SK-N-SH treated with all-trans-retinoic acid at 6 μM for 48 hours (cell line): ENCODE results near the gene SLC2A13.

Experiments used
- ATAC-seq: fragments of 200-7000 bp; cut with Tn5 transposase; 3 replicates; pipeline ENCODE4 v1.9.1; 2020; ENCODE audit warnings: mild to moderate bottlenecking, moderate library complexity
- CSDC2 ChIP-seq: fragments of 250-450 bp; sonication (Bioruptor Pico); IDR thresholded peaks from 2 replicates; pipeline ENCODE4 v1.5.0; 2020; ENCODE audit warnings: mild to moderate bottlenecking, moderate library complexity
- ESRRG ChIP-seq: fragments of 250-450 bp; sonication (Bioruptor Pico); IDR thresholded peaks from 2 replicates; pipeline ENCODE4 v1.6.1; 2021; ENCODE audit warnings: mild to moderate bottlenecking
- GLIS3 ChIP-seq: fragments of 250-450 bp; sonication (Bioruptor Pico); IDR thresholded peaks from 2 replicates; pipeline ENCODE4 v1.5.0; 2020; ENCODE audit warnings: mild to moderate bottlenecking, moderate library complexity
- ISL1 ChIP-seq: fragments of 250-450 bp; sonication (Bioruptor Pico); IDR thresholded peaks from 2 replicates; pipeline ENCODE4 v2.1.2; 2022; ENCODE audit warnings: mild to moderate bottlenecking, moderate library complexity
- OSR1 ChIP-seq: fragments of 250-450 bp; sonication (Bioruptor Pico); IDR thresholded peaks from 2 replicates; pipeline ENCODE4 v1.8.0; 2022; ENCODE audit warnings: moderate library complexity, mild to moderate bottlenecking, inconsistent platforms
- PPARA ChIP-seq: fragments of 250-450 bp; sonication (Bioruptor Pico); IDR thresholded peaks from 2 replicates; pipeline ENCODE4 v1.5.0; 2020; ENCODE audit warnings: mild to moderate bottlenecking, borderline replicate concordance
- RARB ChIP-seq: fragments of 250-450 bp; sonication (Bioruptor Pico); IDR thresholded peaks from 2 replicates; pipeline ENCODE4 v1.8.0; 2021; ENCODE audit warnings: mild to moderate bottlenecking, moderate library complexity
- SNAI2 ChIP-seq: fragments of 250-450 bp; sonication (Bioruptor Pico); IDR thresholded peaks from 2 replicates; pipeline ENCODE4 v1.5.0; 2020; ENCODE audit warnings: mild to moderate bottlenecking, moderate library complexity
- ZC3H10 ChIP-seq: fragments of 250-450 bp; sonication (Bioruptor Pico); IDR thresholded peaks from 2 replicates; pipeline ENCODE4 v1.5.1; 2021; ENCODE audit warnings: mild to moderate bottlenecking, moderate library complexity
- ZFP30 ChIP-seq: fragments of 450-650 bp; formaldehyde crosslinking; IDR thresholded peaks from 2 replicates; pipeline ENCODE4 v1.5.0; 2022; ENCODE audit warnings: mild to moderate bottlenecking, moderate library complexity
- ZNF565 ChIP-seq: fragments of 450-650 bp; formaldehyde crosslinking; conservative IDR thresholded peaks from 2 replicates; pipeline ENCODE4 v1.5.0; 2020; ENCODE audit warnings: low read depth, mild to moderate bottlenecking, moderate library complexity
- ZNF70 ChIP-seq: fragments of 450-650 bp; formaldehyde crosslinking; IDR thresholded peaks from 2 replicates; pipeline ENCODE4 v1.5.0; 2020; ENCODE audit warnings: mild to moderate bottlenecking, moderate library complexity
- ZNF8 ChIP-seq: fragments of 450-650 bp; formaldehyde crosslinking; IDR thresholded peaks from 2 replicates; pipeline ENCODE4 v1.5.0; 2020; ENCODE audit warnings: mild to moderate bottlenecking, moderate library complexity
- TF ChIP-seq, protein P1 (sequence below): fragments of 250-450 bp; sonication (Bioruptor Pico); IDR thresholded peaks from 2 replicates; pipeline ENCODE4 v1.5.0; 2020; ENCODE audit warnings: mild to moderate bottlenecking, moderate library complexity
- TF ChIP-seq, protein P2 (sequence below): fragments of 250-450 bp; sonication (Bioruptor Pico); IDR thresholded peaks from 2 replicates; pipeline ENCODE4 v1.5.1; 2020; ENCODE audit warnings: low read depth, mild to moderate bottlenecking, moderate library complexity
- TF ChIP-seq, protein P3 (sequence below): fragments of 250-450 bp; sonication (Bioruptor Pico); IDR thresholded peaks from 2 replicates; pipeline ENCODE4 v1.8.0; 2021; ENCODE audit warnings: low read depth, mild to moderate bottlenecking, moderate library complexity, borderline replicate concordance
- TF ChIP-seq, protein P4 (sequence below): fragments of 250-450 bp; sonication (Bioruptor Pico); IDR thresholded peaks from 2 replicates; pipeline ENCODE4 v1.5.1; 2021; ENCODE audit warnings: mild to moderate bottlenecking, moderate library complexity
- TF ChIP-seq, protein P5 (sequence below): fragments of 250-450 bp; sonication (Bioruptor Pico); IDR thresholded peaks from 2 replicates; pipeline ENCODE4 v1.8.0; 2020; ENCODE audit warnings: mild to moderate bottlenecking, moderate library complexity, borderline replicate concordance

SLC2A13 gene

DNA sequence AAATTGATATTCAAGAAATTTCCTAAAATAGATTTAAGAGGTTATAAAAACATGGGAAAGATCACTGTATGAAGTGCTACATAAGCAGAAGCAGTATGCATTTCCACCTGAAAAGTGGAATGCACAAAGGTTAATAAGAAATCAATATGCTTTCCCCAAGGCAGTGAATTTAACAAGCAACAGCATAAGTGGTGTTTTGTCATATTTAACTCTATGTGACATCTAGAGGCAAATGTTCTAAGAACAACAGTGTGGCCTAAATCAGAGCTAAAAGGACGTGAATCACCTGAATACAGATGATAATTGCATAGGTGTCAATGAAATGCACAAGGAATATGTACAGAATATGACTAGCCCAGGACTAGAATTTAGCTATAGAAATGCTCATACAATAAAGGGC, 49.5 kb downstream of the SLC2A13 start:
- no peak for ATAC-seq
- no peak for TF ChIP-seq RARB (CRISPR knock-in tag)
- TF ChIP-seq ZC3H10: no peak
- TF ChIP-seq, protein P1, sequence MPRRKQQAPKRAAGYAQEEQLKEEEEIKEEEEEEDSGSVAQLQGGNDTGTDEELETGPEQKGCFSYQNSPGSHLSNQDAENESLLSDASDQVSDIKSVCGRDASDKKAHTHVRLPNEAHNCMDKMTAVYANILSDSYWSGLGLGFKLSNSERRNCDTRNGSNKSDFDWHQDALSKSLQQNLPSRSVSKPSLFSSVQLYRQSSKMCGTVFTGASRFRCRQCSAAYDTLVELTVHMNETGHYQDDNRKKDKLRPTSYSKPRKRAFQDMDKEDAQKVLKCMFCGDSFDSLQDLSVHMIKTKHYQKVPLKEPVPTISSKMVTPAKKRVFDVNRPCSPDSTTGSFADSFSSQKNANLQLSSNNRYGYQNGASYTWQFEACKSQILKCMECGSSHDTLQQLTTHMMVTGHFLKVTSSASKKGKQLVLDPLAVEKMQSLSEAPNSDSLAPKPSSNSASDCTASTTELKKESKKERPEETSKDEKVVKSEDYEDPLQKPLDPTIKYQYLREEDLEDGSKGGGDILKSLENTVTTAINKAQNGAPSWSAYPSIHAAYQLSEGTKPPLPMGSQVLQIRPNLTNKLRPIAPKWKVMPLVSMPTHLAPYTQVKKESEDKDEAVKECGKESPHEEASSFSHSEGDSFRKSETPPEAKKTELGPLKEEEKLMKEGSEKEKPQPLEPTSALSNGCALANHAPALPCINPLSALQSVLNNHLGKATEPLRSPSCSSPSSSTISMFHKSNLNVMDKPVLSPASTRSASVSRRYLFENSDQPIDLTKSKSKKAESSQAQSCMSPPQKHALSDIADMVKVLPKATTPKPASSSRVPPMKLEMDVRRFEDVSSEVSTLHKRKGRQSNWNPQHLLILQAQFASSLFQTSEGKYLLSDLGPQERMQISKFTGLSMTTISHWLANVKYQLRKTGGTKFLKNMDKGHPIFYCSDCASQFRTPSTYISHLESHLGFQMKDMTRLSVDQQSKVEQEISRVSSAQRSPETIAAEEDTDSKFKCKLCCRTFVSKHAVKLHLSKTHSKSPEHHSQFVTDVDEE (CRISPR knock-in tag): no peak
- no peak for TF ChIP-seq ZNF565

DNA sequence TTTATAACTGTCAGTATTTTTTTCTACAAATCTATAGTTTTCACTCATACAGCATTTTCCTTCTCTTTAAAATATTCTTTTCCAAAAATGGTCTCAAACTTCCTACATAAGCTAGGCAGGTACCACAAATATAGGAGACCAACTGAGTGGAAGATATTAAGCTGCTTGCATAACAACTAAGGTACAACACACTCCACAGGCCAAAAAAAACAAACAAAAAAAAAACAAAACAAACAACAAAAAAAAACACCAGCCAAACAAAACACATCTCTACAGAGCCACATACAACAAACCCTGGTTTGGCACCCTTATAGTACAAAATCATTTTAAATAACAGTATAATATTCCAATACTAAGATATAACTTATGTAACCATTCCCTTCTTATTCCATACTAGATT, 50.1 kb downstream of the SLC2A13 start:
- TF ChIP-seq, protein P2, sequence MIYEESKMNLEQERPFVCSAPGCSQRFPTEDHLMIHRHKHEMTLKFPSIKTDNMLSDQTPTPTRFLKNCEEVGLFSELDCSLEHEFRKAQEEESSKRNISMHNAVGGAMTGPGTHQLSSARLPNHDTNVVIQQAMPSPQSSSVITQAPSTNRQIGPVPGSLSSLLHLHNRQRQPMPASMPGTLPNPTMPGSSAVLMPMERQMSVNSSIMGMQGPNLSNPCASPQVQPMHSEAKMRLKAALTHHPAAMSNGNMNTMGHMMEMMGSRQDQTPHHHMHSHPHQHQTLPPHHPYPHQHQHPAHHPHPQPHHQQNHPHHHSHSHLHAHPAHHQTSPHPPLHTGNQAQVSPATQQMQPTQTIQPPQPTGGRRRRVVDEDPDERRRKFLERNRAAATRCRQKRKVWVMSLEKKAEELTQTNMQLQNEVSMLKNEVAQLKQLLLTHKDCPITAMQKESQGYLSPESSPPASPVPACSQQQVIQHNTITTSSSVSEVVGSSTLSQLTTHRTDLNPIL: no peak
- no peak for TF ChIP-seq GLIS3 (CRISPR knock-in tag)
- no peak for TF ChIP-seq ZNF70
- TF ChIP-seq SNAI2: no peak
- TF ChIP-seq, protein P3, sequence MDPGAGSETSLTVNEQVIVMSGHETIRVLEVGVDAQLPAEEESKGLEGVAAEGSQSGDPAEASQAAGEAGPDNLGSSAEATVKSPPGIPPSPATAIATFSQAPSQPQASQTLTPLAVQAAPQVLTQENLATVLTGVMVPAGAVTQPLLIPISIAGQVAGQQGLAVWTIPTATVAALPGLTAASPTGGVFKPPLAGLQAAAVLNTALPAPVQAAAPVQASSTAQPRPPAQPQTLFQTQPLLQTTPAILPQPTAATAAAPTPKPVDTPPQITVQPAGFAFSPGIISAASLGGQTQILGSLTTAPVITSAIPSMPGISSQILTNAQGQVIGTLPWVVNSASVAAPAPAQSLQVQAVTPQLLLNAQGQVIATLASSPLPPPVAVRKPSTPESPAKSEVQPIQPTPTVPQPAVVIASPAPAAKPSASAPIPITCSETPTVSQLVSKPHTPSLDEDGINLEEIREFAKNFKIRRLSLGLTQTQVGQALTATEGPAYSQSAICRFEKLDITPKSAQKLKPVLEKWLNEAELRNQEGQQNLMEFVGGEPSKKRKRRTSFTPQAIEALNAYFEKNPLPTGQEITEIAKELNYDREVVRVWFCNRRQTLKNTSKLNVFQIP: no peak
- no peak for TF ChIP-seq CSDC2 (CRISPR knock-in tag)
- TF ChIP-seq, protein P4, sequence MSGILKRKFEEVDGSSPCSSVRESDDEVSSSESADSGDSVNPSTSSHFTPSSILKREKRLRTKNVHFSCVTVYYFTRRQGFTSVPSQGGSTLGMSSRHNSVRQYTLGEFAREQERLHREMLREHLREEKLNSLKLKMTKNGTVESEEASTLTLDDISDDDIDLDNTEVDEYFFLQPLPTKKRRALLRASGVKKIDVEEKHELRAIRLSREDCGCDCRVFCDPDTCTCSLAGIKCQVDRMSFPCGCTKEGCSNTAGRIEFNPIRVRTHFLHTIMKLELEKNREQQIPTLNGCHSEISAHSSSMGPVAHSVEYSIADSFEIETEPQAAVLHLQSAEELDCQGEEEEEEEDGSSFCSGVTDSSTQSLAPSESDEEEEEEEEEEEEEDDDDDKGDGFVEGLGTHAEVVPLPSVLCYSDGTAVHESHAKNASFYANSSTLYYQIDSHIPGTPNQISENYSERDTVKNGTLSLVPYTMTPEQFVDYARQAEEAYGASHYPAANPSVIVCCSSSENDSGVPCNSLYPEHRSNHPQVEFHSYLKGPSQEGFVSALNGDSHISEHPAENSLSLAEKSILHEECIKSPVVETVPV: no peak
- no peak for TF ChIP-seq OSR1 (CRISPR knock-in tag)
- no peak for TF ChIP-seq ZC3H10
- no peak for TF ChIP-seq ZNF565
- TF ChIP-seq, all 23 proteins: peak for 0
- ATAC-seq: no peak

DNA sequence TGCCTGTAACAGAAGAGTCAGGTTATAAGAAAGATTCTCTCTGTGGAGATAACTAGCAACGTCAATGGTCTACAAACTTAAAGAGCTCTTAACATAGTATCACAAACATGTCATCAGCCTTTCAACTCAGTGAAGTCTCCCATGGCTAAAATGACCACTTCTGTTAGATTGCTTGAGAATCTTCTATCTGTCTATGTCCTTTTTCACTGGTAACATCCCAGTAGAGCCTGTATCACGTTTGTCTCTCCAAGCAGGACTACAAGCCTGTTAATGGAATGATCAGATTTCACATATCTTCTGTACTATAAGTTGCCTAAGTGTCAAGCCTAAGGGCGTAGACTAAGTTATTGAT, 50.7 kb downstream of the SLC2A13 start:
- no peak for ATAC-seq

More for the DNA sequence above, 50.7 kb downstream of the SLC2A13 start:
- TF ChIP-seq, protein P5, sequence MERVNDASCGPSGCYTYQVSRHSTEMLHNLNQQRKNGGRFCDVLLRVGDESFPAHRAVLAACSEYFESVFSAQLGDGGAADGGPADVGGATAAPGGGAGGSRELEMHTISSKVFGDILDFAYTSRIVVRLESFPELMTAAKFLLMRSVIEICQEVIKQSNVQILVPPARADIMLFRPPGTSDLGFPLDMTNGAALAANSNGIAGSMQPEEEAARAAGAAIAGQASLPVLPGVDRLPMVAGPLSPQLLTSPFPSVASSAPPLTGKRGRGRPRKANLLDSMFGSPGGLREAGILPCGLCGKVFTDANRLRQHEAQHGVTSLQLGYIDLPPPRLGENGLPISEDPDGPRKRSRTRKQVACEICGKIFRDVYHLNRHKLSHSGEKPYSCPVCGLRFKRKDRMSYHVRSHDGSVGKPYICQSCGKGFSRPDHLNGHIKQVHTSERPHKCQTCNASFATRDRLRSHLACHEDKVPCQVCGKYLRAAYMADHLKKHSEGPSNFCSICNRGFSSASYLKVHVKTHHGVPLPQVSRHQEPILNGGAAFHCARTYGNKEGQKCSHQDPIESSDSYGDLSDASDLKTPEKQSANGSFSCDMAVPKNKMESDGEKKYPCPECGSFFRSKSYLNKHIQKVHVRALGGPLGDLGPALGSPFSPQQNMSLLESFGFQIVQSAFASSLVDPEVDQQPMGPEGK (CRISPR knock-in tag): no peak
- TF ChIP-seq ISL1 (no peak), ZNF8 (no peak), GLIS3 (CRISPR knock-in tag) (no peak), ZFP30 (CRISPR knock-in tag) (no peak), SNAI2 (no peak), CSDC2 (CRISPR knock-in tag) (no peak), ZNF565 (no peak), ZNF70 (no peak), PPARA (CRISPR knock-in tag) (no peak), ESRRG (CRISPR knock-in tag) (no peak)
- TF ChIP-seq, protein P4: no peak
- TF ChIP-seq, protein P1 (CRISPR knock-in tag): no peak
